PFSK-1 (cell line): ENCODE measurements around the gene TSTD2.

Experiments used
- FOXP2 ChIP-seq: optimal IDR thresholded peaks from 2 replicates; pipeline ENCODE3; 2011; ENCODE audit warnings: borderline replicate concordance, control low read depth, inconsistent platforms; ENCODE audit not compliant: insufficient read depth; ENCODE audit errors: extremely low read length, extremely low read depth
- POLR2AphosphoS5 ChIP-seq: IDR thresholded peaks from 2 replicates; pipeline ENCODE4 v1.6.1; 2012; ENCODE audit warnings: low read depth, mild to moderate bottlenecking, control low read depth, low read length, moderate library complexity
- REST ChIP-seq, 2 experiments: IDR thresholded peaks; 2 replicates each; pipeline versions ENCODE4 v1.6.1 to v1.8.0; 2011 to 2012; ENCODE audit warnings: low read depth in 2 of 2, low read length in 2 of 2, control low read depth in 1 of 2, inconsistent platforms in 1 of 2, mild to moderate bottlenecking in 1 of 2, moderate library complexity in 1 of 2; ENCODE audit not compliant: insufficient read depth in 1 of 2
- SIN3A ChIP-seq: IDR thresholded peaks from 2 replicates; pipeline ENCODE4 v1.6.1; 2012; ENCODE audit warnings: mild to moderate bottlenecking, low read length, moderate library complexity, borderline replicate concordance; ENCODE audit not compliant: insufficient read depth
- TAF1 ChIP-seq: IDR thresholded peaks from 2 replicates; pipeline ENCODE4 v1.6.1; 2012; ENCODE audit warnings: low read length, control low read depth, borderline replicate concordance; ENCODE audit not compliant: insufficient read depth

The TSTD2 gene

GRCh38 chr9:97630591-97630990, 2.6 kb downstream of the TSTD2 start:
- TF ChIP-seq FOXP2 (no peak), POLR2AphosphoS5 (no peak), REST (IDR thresholded peaks at IDR 0.05; ENCODE audit: insufficient read depth in 1 of 2, low read depth in 2 of 2, low read length in 2 of 2) (no peak), SIN3A (no peak), TAF1 (no peak)

DNA sequence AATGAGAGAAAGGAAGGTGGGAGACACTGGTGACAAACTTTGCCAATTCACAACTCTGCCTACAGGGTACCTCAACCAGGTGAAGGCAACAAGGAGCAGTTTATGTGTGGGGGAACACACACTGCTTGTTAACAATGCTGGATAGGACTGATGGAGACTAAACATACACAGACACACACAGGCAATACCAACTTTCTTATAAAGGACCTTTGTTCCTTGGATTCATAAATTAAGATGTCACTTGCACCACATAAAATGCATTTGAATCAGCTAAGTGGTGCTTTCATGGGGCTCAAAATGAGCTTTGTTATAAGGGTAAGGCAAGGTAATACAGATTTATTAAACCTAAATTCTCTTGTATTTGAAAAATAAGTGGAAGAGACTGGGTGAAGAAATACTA, 4.0 kb downstream of the TSTD2 start:
- TF ChIP-seq REST (IDR thresholded peaks at IDR 0.05; ENCODE audit: insufficient read depth in 1 of 2, low read depth in 2 of 2, low read length in 2 of 2) (no peak), FOXP2 (no peak), POLR2AphosphoS5 (no peak), TAF1 (no peak), SIN3A (no peak)

DNA sequence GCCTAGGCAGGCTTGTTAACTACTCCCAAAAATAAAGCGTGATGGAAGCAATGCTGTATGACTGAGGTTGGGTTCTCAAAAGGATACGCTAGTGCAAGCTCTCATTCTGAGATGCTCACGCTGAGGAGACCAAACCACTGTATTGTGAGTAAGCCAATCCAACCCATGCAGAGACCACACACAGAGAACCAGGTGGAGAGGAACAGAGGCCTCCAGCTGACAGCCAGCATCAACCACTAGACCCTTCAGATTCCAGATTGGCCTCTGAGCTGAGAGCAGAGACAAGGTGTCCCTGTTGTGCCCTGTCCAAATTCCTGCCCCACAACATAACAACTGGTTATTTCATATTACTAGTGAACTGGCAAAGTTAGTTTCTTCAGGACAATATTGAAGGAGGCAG, 4.5 kb downstream of the TSTD2 start:
- no peak for TF ChIP-seq POLR2AphosphoS5
- no peak for TF ChIP-seq REST (IDR thresholded peaks at IDR 0.05; ENCODE audit: insufficient read depth in 1 of 2, low read depth in 2 of 2, low read length in 2 of 2)
- no peak for TF ChIP-seq SIN3A
- TF ChIP-seq FOXP2: no peak
- TF ChIP-seq TAF1: no peak

DNA sequence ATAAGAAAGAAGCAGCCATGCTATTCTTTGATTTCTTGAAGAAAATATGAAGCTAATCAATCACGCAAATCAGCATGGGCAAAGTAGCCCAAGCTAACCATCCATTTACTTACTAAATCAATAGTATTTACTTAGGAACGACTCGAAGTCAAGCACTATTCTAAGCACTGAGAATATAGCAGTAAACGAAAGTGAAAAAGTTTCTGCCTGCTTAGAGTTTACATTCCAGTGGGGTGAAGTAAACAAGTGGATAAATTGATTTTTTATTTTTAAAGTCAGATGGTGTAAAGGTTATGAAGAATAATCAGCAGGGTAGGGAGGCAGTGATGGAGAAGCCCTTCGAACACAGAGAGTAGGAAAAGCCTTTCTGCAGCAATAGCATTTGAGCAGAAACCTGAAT, 5.5 kb downstream of the TSTD2 start:
- TF ChIP-seq SIN3A (no peak), FOXP2 (no peak), POLR2AphosphoS5 (no peak), TAF1 (no peak), REST (IDR thresholded peaks at IDR 0.05; ENCODE audit: insufficient read depth in 1 of 2, low read depth in 2 of 2, low read length in 2 of 2) (no peak)

- TF ChIP-seq SIN3A: no peak
- TF ChIP-seq TAF1: no peak
- TF ChIP-seq REST (IDR thresholded peaks at IDR 0.05; ENCODE audit: insufficient read depth in 1 of 2, low read depth in 2 of 2, low read length in 2 of 2): no peak
- no peak for TF ChIP-seq FOXP2
- TF ChIP-seq POLR2AphosphoS5: no peak
Measured at GRCh38 chr9:97625620-97626019, 7.5 kb downstream of the TSTD2 start.
